Left ventricle myocardium inferior (tissue), 1 donor: ENCODE measurements around the gene L3MBTL4. TPM values are rescaled to one million over a fixed set of nuclear protein-coding genes. Genes with fewer than 3 reads are reported as not detected.
A peak's percentile ranks its signal among the peaks of the same experiment; 100 is the strongest.

Experiments
- DNase-seq: peaks from one replicate; pipeline ENCODE4 v3.0.0-alpha.2; 2020
- H3K27ac ChIP-seq: fragments of 200-600 bp; replicated peaks from 2 replicates; pipeline ENCODE4 v1.8.0; 2021
- H3K27me3 ChIP-seq: fragments of 200-600 bp; 2 replicates; pipeline ENCODE4 v1.8.0; 2021; ENCODE audit warnings: low read depth
- H3K36me3 ChIP-seq: fragments of 200-600 bp; 2 replicates; pipeline ENCODE4 v1.8.0; 2021
- H3K4me1 ChIP-seq: fragments of 200-600 bp; 2 replicates; pipeline ENCODE4 v1.8.0; 2021
- H3K4me3 ChIP-seq: fragments of 200-600 bp; 2 replicates; pipeline ENCODE4 v1.8.0; 2021; ENCODE audit warnings: mild to moderate bottlenecking, moderate library complexity
- H3K9me3 ChIP-seq: fragments of 200-600 bp; replicated peaks from 2 replicates; pipeline ENCODE4 v1.8.0; 2021
- CTCF ChIP-seq: fragments of 200-600 bp; IDR thresholded peaks from 2 replicates; pipeline ENCODE4 v1.8.0; 2021; ENCODE audit warnings: antibody characterized with exemption, mild to moderate bottlenecking, borderline replicate concordance
- intact Hi-C: fragments of 100-400 bp; cut with micrococcal nuclease; formaldehyde crosslinking; loops from one replicate; pipeline ENCODE4 v1.11.0; 2022
- total RNA-seq: library from RNA; stranded (reverse); fragmentation: NEBNext Ultra II Directional; extraction: Animal tissue kit (Norgen Biotek cat#: 25700); gene quantifications from one replicate; pipeline ENCODE4 v1.2.1, GENCODE V29; 2021
- donor health status: DM: no; HTN: yes; CAD: no; lungs with severe emphysema.

L3MBTL4 gene
- total RNA-seq, 1 donor from 2014 or later, result 3.5 TPM

GRCh38 chr18:5984245-5984644 is 430.5 kb downstream of the L3MBTL4 start:
- Histone ChIP-seq H3K27me3 (peaks cover 25% of the 10 kb centered on the region), H3K9me3 (no peaks in the 10 kb centered on the region), H3K4me1 (peaks cover 16% of the 10 kb centered on the region), H3K27ac (no peak overlapping the region), H3K4me3 (no peak overlapping the region), H3K36me3 (no peaks in the 10 kb centered on the region)
- TF ChIP-seq CTCF, result no peak
- intact Hi-C loops, result no loop called here
- DNase-seq, result no peak

GRCh38 chr18:5983488-5983887 is 431.2 kb downstream of the L3MBTL4 start:
- H3K27ac ChIP-seq, result no peak overlapping the region
- peaks cover 16% of the 10 kb centered on the region for H3K4me1 ChIP-seq
- DNase-seq, result no peak
- no peaks in the 10 kb centered on the region for H3K9me3 ChIP-seq
- H3K36me3 ChIP-seq, result no peaks in the 10 kb centered on the region
- H3K27me3 ChIP-seq, result peaks cover 25% of the 10 kb centered on the region
- intact Hi-C loops, result no loop called here
- H3K4me3 ChIP-seq, result no peak overlapping the region
- TF ChIP-seq CTCF, result no peak

DNA sequence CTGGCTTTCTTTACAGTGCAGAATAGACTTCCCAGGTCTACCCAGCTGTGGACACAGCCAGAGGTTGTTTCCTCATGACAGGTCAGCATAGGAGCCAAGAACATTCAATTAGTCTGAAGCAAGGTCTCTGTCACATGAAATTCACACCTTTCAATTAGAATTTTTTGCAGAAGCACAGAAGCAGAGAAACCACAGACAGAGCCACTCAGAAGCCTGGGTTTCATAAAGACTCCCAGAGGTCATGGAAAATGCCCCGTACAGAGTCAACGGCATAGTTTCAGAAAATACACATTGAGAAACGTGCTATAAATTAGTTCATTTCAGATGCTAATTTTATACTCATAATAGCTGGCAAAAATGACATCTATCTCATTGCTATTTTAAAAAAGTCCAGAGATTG is 432.4 kb downstream of the L3MBTL4 start:
- peaks cover 16% of the 10 kb centered on the region for H3K4me1 ChIP-seq
- H3K4me3 ChIP-seq, result no peak overlapping the region
- no peaks in the 10 kb centered on the region for H3K9me3 ChIP-seq
- no peak for TF ChIP-seq CTCF
- no peaks in the 10 kb centered on the region for H3K36me3 ChIP-seq
- H3K27ac ChIP-seq, result no peak overlapping the region
- no peak for DNase-seq
- H3K27me3 ChIP-seq, result peaks cover 25% of the 10 kb centered on the region
- intact Hi-C loops, result no loop called here

DNA sequence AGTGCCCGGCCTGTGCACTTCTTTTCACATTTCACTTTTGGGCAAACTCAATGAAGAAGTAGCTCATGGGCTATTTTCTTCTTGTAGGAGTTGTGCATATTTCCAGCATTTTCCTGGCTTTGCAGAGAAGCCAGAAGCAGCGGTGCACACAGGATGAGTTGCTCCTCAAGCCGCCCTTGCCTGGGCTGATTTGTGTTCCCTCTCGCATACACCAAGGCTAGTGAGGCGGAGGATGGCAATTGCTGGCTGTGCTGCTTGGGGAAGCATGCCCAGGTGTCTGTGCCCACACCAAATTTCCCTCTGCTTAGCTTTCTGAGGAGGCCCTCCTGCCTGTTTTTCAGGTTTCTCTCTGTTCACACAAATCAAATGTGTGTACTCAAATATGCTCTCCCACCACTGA is 434.0 kb downstream of the L3MBTL4 start:
- Histone ChIP-seq H3K27me3 (peaks cover 11% of the 10 kb centered on the region), H3K27ac (no peak overlapping the region), H3K9me3 (no peaks in the 10 kb centered on the region), H3K36me3 (no peaks in the 10 kb centered on the region), H3K4me3 (no peak overlapping the region), H3K4me1 (peaks cover 16% of the 10 kb centered on the region)
- DNase-seq, result no peak
- TF ChIP-seq CTCF, result no peak
- intact Hi-C loops, result no loop called here

- Histone ChIP-seq H3K27ac (no peak overlapping the region), H3K36me3 (no peaks in the 10 kb centered on the region), H3K9me3 (no peaks in the 10 kb centered on the region), H3K4me3 (no peak overlapping the region), H3K4me1 (peaks cover 16% of the 10 kb centered on the region), H3K27me3 (peaks cover 6% of the 10 kb centered on the region)
- intact Hi-C loops, result no loop called here
- DNase-seq, result peak; percentile 32
- peak; percentile 10 for TF ChIP-seq CTCF
These were observed 434.7 kb downstream of the L3MBTL4 start for GRCh38 chr18:5979971-5980457.
